ENCODE data around the gene APEH.

DNA sequence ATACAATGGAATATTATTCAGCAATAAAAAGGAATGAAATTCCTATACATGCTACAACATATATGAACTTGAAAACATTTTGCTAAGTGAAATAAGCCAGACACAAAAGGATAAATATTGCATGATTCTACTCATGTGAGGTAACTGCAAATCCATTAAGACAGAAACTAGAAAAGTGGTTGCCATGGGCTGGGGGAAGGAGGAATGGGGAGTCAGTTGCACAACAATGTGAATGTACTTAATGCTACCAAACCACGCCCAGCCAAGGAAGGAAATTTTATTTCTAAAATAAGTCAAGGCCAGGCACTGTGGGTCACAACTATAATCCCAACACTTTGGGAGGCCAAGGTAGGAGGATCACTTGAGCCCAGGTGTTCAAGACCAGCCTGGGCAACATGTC lies 59.4 kb downstream of the APEH start:
- no peak for TF ChIP-seq POLR2A (IDR thresholded peaks at IDR 0.05)
- TF ChIP-seq, protein P1, sequence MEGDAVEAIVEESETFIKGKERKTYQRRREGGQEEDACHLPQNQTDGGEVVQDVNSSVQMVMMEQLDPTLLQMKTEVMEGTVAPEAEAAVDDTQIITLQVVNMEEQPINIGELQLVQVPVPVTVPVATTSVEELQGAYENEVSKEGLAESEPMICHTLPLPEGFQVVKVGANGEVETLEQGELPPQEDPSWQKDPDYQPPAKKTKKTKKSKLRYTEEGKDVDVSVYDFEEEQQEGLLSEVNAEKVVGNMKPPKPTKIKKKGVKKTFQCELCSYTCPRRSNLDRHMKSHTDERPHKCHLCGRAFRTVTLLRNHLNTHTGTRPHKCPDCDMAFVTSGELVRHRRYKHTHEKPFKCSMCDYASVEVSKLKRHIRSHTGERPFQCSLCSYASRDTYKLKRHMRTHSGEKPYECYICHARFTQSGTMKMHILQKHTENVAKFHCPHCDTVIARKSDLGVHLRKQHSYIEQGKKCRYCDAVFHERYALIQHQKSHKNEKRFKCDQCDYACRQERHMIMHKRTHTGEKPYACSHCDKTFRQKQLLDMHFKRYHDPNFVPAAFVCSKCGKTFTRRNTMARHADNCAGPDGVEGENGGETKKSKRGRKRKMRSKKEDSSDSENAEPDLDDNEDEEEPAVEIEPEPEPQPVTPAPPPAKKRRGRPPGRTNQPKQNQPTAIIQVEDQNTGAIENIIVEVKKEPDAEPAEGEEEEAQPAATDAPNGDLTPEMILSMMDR (IDR thresholded peaks at IDR 0.05): no peak

All from body of pancreas (tissue), 4 donors.